B cell (primary cell): ENCODE data around the gene HOXC13. TPM values are rescaled to one million over a fixed set of nuclear protein-coding genes. Genes with fewer than 3 reads are reported as not detected.

Source experiments
- ATAC-seq: fragments of 200-7000 bp; cut with Tn5 transposase; one replicate; pipeline ENCODE4 v1.10.0; 2021; ENCODE audit warnings: low read depth, mild to moderate bottlenecking, moderate number of reproducible peaks, moderate library complexity
- CTCF ChIA-PET: fragments of 350-600 bp; sonication (Branson Sonifier 250); formaldehyde crosslinking; loops from one replicate; lab custom pipeline; 2021; ENCODE audit warnings: antibody characterized with exemption, inconsistent platforms; lab: Charles Lee
- POLR2A ChIA-PET: fragments of 350-600 bp; sonication (Branson Sonifier 250); formaldehyde crosslinking; loops from one replicate; lab custom pipeline; 2021; ENCODE audit warnings: antibody characterized with exemption; lab: Charles Lee
- DNase-seq: peaks from one replicate; pipeline ENCODE4 v3.0.0; 2013
- H2AFZ ChIP-seq: 2 replicates; pipeline ENCODE4 v1.6.1; 2012; ENCODE audit warnings: mild to moderate bottlenecking, low read depth, low read length; ENCODE audit not compliant: insufficient read depth, poor library complexity, severe bottlenecking
- H3K27ac ChIP-seq, 2 donors: 1 replicate in 1 of 2; 2 replicates in 1 of 2; pipeline ENCODE4 v1.5.1; 2012 to 2013; ENCODE audit warnings: low read length in 2 of 2, mild to moderate bottlenecking in 2 of 2, moderate library complexity in 1 of 2
- H3K27me3 ChIP-seq, 4 experiments: fragments of 200-600 bp in 1 of 4; sonication (generic) in 1 of 4; replicated peaks in 1 of 4; 1 replicate in 2 of 4; 2 replicates in 2 of 4; pipeline versions ENCODE4 v1.6.1 to v1.7.0; 2013 to 2016; ENCODE audit warnings: low read length in 3 of 4, mild to moderate bottlenecking in 2 of 4, mixed read lengths in 1 of 4, moderate library complexity in 1 of 4; ENCODE audit not compliant: insufficient read depth in 4 of 4, control insufficient read depth in 3 of 4; ENCODE audit errors: control extremely low read depth in 1 of 4
- H3K36me3 ChIP-seq, 2 experiments: replicated peaks in 1 of 2; 1 replicate in 1 of 2; 2 replicates in 1 of 2; pipeline versions ENCODE4 v1.6.1 to v1.7.1; 2013; ENCODE audit warnings: low read length in 1 of 2; ENCODE audit not compliant: insufficient read depth in 2 of 2, control insufficient read depth in 1 of 2; ENCODE audit errors: control extremely low read depth in 1 of 2, extremely low read depth in 1 of 2
- H3K4me1 ChIP-seq, 2 donors: fragments of 200-600 bp in 1 of 2; sonication (generic) in 1 of 2; 1 replicate in 1 of 2; 2 replicates in 1 of 2; pipeline versions ENCODE4 v1.5.1 to v1.6.1; 2013 to 2017; ENCODE audit warnings: low read length in 2 of 2; ENCODE audit not compliant: control insufficient read depth in 2 of 2, insufficient read depth in 2 of 2
- H3K4me2 ChIP-seq: replicated peaks from 2 replicates; pipeline ENCODE3; 2012; ENCODE audit warnings: mild to moderate bottlenecking, low read depth, low read length; ENCODE audit not compliant: poor library complexity, severe bottlenecking
- H3K4me3 ChIP-seq, 5 experiments: fragments of 200-600 bp in 1 of 5; sonication (generic) in 1 of 5; 1 replicate in 3 of 5; 2 replicates in 2 of 5; pipeline versions ENCODE4 v1.5.1 to v1.7.0; 2011 to 2016; ENCODE audit warnings: low read length in 4 of 5, mild to moderate bottlenecking in 4 of 5, low read depth in 2 of 5, control low read depth in 1 of 5, moderate library complexity in 1 of 5; ENCODE audit not compliant: insufficient read depth in 1 of 5; ENCODE audit errors: control extremely low read depth in 1 of 5, extremely low read depth in 1 of 5
- H3K79me2 ChIP-seq: fragments of 200-600 bp; sonication (generic); one replicate; pipeline ENCODE4 v1.6.0; 2016; ENCODE audit warnings: low read length; ENCODE audit not compliant: control insufficient read depth, insufficient read depth
- H3K9ac ChIP-seq: fragments of 200-600 bp; sonication (generic); 2 replicates; pipeline ENCODE4 v1.6.1; 2017; ENCODE audit warnings: mild to moderate bottlenecking, low read length, moderate library complexity
- H3K9me3 ChIP-seq, 3 donors: one replicate each; pipeline versions ENCODE4 v1.6.1 to v1.7.1; 2013; ENCODE audit warnings: low read length in 2 of 3; ENCODE audit not compliant: control insufficient read depth in 2 of 3, insufficient read depth in 1 of 3; ENCODE audit errors: control extremely low read depth in 1 of 3
- H4K20me1 ChIP-seq: 2 replicates; pipeline ENCODE4 v1.6.0; 2012; ENCODE audit warnings: mild to moderate bottlenecking, low read length; ENCODE audit not compliant: insufficient read depth, control insufficient read depth, poor library complexity, severe bottlenecking
- H3K27ac Mint-ChIP-seq: one replicate; pipeline ENCODE4 v1.8.0; 2021; ENCODE audit warnings: mixed read lengths
- H3K27me3 Mint-ChIP-seq: one replicate; pipeline ENCODE4 v1.8.0; 2021; ENCODE audit warnings: mixed read lengths
- H3K4me1 Mint-ChIP-seq: one replicate; pipeline ENCODE4 v1.8.0; 2021; ENCODE audit warnings: mixed read lengths
- H3K4me3 Mint-ChIP-seq: one replicate; pipeline ENCODE4 v1.8.0; 2021; ENCODE audit warnings: mixed read lengths
- H3K9me3 Mint-ChIP-seq: one replicate; pipeline ENCODE4 v1.8.0; 2022; ENCODE audit warnings: mixed read lengths; ENCODE audit not compliant: insufficient read depth
- CTCF ChIP-seq: fragments of 200-600 bp; IDR thresholded peaks from one replicate; pipeline ENCODE4 v1.8.0; 2022; ENCODE audit warnings: antibody characterized with exemption, mild to moderate bottlenecking
- EZH2 ChIP-seq: IDR thresholded peaks from 2 replicates; pipeline ENCODE4 v1.6.1; 2012; ENCODE audit warnings: borderline replicate concordance, low read depth, mild to moderate bottlenecking, moderate library complexity, low read length; ENCODE audit not compliant: insufficient read depth, poor library complexity, severe bottlenecking
- WGBS: methylation state at CpG from one replicate; pipeline ENCODE4 v1.1.5; 2013; ENCODE audit warnings: missing lambda C conversion rate; ENCODE audit not compliant: insufficient coverage; 5-methylcytosine and 5-hydroxymethylcytosine counted together
- intact Hi-C: fragments of 100-400 bp; cut with micrococcal nuclease; formaldehyde crosslinking; loops from one replicate; pipeline ENCODE4 v1.10.0; 2022
- polyA plus RNA-seq: library from polyadenylated mRNA; depleted of rRNA; stranded (reverse); fragments of >200 nt; gene quantifications from 2 replicates; pipeline ENCODE4 v1.2.3, GENCODE V29; 2012
- total RNA-seq, 2 donors: library from RNA; stranded (reverse); fragments of 120-200 nt in 1 of 2; gene quantifications; 1 replicate in 1 of 2; 2 replicates in 1 of 2; pipeline versions ENCODE4 v1.2.3 to v1.2.4, GENCODE V29; 2013 to 2022

The HOXC13 gene
- total and polyA plus RNA-seq, 2 donors (not counting 1 experiment from before 2014, with no cell fraction given): not detected

GRCh38 chr12:53941750-53942149 is 3.1 kb downstream of the HOXC13 start:
- H3K79me2 ChIP-seq: no peaks in the 10 kb centered on the region
- no peak overlapping the region for H3K4me3 ChIP-seq
- H4K20me1 ChIP-seq: no peaks in the 10 kb centered on the region
- H3K4me2 ChIP-seq: no peak overlapping the region
- peaks cover 0 to 87% (median 80%) of the 10 kb centered on the region in 4 experiments for H3K27me3 ChIP-seq
- Mint-ChIP-seq H3K4me3 (no peak overlapping the region), H3K4me1 (no peaks in the 10 kb centered on the region), H3K9me3 (no peaks in the 10 kb centered on the region), H3K27ac (no peak overlapping the region), H3K27me3 (peaks cover 76% of the 10 kb centered on the region)
- H3K27ac ChIP-seq: no peak overlapping the region
- intact Hi-C loops: loop anchor here (5.0 kb wide), 1 partner anchor 46 kb away; the partner anchor contains the start of gene HOXC10
- H3K36me3 ChIP-seq: no peaks in the 10 kb centered on the region
- H3K9ac ChIP-seq: no peak overlapping the region
- no peak overlapping the region for H2AFZ ChIP-seq
- POLR2A ChIA-PET: no interaction called here
- CTCF ChIA-PET: interaction anchor here (0.8 kb wide), 1 partner anchor 64 kb away, joined by 3 read pairs; no protein-coding TSS in a partner anchor
- H3K9me3 ChIP-seq: peaks cover 0 to 43% (median 1%) of the 10 kb centered on the region in 3 donors
- WGBS: no CpG with 5 or more reads among the region's 5 CpGs
- no peak for TF ChIP-seq EZH2
- no peak for TF ChIP-seq CTCF
- no peak for ATAC-seq
- peaks cover 4 to 20% of the 10 kb centered on the region in 2 donors for H3K4me1 ChIP-seq
- DNase-seq: no peak

GRCh38 chr12:53942467-53942997 is 3.9 kb downstream of the HOXC13 start:
- Histone ChIP-seq H3K4me1 (peaks cover 4 to 20% of the 10 kb centered on the region in 2 donors), H3K27ac (no peak overlapping the region), H3K27me3 (peaks cover 0 to 87% (median 79%) of the 10 kb centered on the region in 4 experiments), H3K9me3 (peaks cover 0 to 37% (median 1%) of the 10 kb centered on the region in 3 donors), H3K36me3 (no peaks in the 10 kb centered on the region), H3K9ac (no peak overlapping the region), H3K79me2 (no peaks in the 10 kb centered on the region), H2AFZ (no peak overlapping the region), H3K4me3 (no peak overlapping the region), H3K4me2 (no peak overlapping the region), H4K20me1 (no peaks in the 10 kb centered on the region)
- ChIA-PET POLR2A (no interaction called here), CTCF (interaction anchor here (1.1 kb wide), 1 partner anchor 9 kb away, joined by 3 read pairs; no protein-coding TSS in a partner anchor)
- H3K4me3 Mint-ChIP-seq: no peak overlapping the region
- no peak for TF ChIP-seq CTCF
- no peak for TF ChIP-seq EZH2
- H3K27me3 Mint-ChIP-seq: peaks cover 73% of the 10 kb centered on the region
- no peaks in the 10 kb centered on the region for H3K9me3 Mint-ChIP-seq
- intact Hi-C loops: loop anchor here (5.0 kb wide), 1 partner anchor 45 kb away; the partner anchor contains the start of gene HOXC10
- H3K4me1 Mint-ChIP-seq: no peaks in the 10 kb centered on the region
- no peak for DNase-seq
- no peak overlapping the region for H3K27ac Mint-ChIP-seq
- ATAC-seq: no peak
- WGBS: no CpG with 5 or more reads among the region's 2 CpGs
